GM12878 (cell line): ENCODE results near the gene PITPNC1.

Experiments used
- CTCF ChIP-seq, 3 experiments: IDR thresholded peaks in 2 of 3; conservative IDR thresholded peaks in 1 of 3; 2 replicates each; pipeline ENCODE4 v1.5.1; 2011; ENCODE audit warnings: low read depth in 3 of 3, low read length in 3 of 3, mild to moderate bottlenecking in 3 of 3, control low read depth in 2 of 3, moderate library complexity in 2 of 3, inconsistent platforms in 1 of 3, mixed read lengths in 1 of 3; ENCODE audit not compliant: control insufficient read depth in 2 of 3, insufficient read depth in 1 of 3; ENCODE audit errors: extremely low read depth in 1 of 3
- EZH2 ChIP-seq: IDR thresholded peaks from 2 replicates; pipeline ENCODE4 v1.6.1; 2012; ENCODE audit warnings: low read depth, mild to moderate bottlenecking, control low read depth, inconsistent platforms, low read length, borderline replicate concordance; ENCODE audit not compliant: control insufficient read depth
- FOXM1 ChIP-seq: IDR thresholded peaks from 2 replicates; pipeline ENCODE4 v1.6.1; 2012; ENCODE audit warnings: low read depth, mild to moderate bottlenecking, inconsistent platforms, low read length, moderate library complexity
- NR2C2 ChIP-seq: IDR thresholded peaks from 2 replicates; pipeline ENCODE4 v1.6.1; 2011; ENCODE audit warnings: borderline replicate concordance, low read depth; ENCODE audit not compliant: control insufficient read depth, insufficient read length
- SP1 ChIP-seq: IDR thresholded peaks from one replicate; pipeline ENCODE4 v1.6.1; 2011; ENCODE audit warnings: low read depth, low read length
- SUPT20H ChIP-seq: IDR thresholded peaks from 2 replicates; pipeline ENCODE4 v1.6.1; 2011; ENCODE audit warnings: low read depth, mild to moderate bottlenecking, low read length, moderate library complexity, borderline replicate concordance; ENCODE audit not compliant: control insufficient read depth

GRCh38 chr17:67574658-67575293, 197.7 kb downstream of the PITPNC1 start:
- TF ChIP-seq SP1 (peak; percentile 42), CTCF (IDR thresholded peaks at IDR 0.05 in 2 of 3, conservative IDR thresholded peaks at IDR 0.05 in 1 of 3; ENCODE audit: control insufficient read depth in 2 of 3, extremely low read depth in 1 of 3, insufficient read depth in 1 of 3, low read depth in 3 of 3, low read length in 3 of 3) (no peak), NR2C2 (no peak), FOXM1 (peak; percentile 76), EZH2 (no peak), SUPT20H (no peak)
